ENCODE measurements around the gene GSN. TPM values are rescaled to one million over a fixed set of nuclear protein-coding genes. Genes with fewer than 3 reads are reported as not detected.

The GSN gene
- total and polyA plus RNA-seq, 2 of the 8 experiments (the other 6 are each of a cell fraction or from before 2014, with no cell fraction given) = 52.3 to 94.5 TPM

- Histone ChIP-seq H3K9me3 (ENCODE audit: insufficient read depth in 2 of 2, low read depth in 1 of 2, low read length in 1 of 2) (no peaks in the 10 kb centered on the region), H3K36me3 (ENCODE audit: control insufficient read depth in 2 of 4, insufficient read depth in 4 of 4, low read length in 3 of 4) (no peaks in the 10 kb centered on the region), H3K56ac (replicated peaks; ENCODE audit: insufficient read length, low read depth, low read length) (no peak overlapping the region), H2BK5ac (ENCODE audit: low read depth, low read length) (no peak overlapping the region), H2AK5ac (ENCODE audit: low read depth, low read length) (no peak overlapping the region), H3K27me3 (replicated peaks in 1 of 4; ENCODE audit: control insufficient read depth in 3 of 4, extremely low read depth in 1 of 4, insufficient read depth in 3 of 4, low read length in 3 of 4) (no peaks in the 10 kb centered on the region; a peak in 2 of 7 replicates), H4K5ac (ENCODE audit: insufficient read length, low read depth, low read length) (no peak overlapping the region), H3K4me2 (ENCODE audit: insufficient read depth in 1 of 2, low read depth in 2 of 2, low read length in 2 of 2) (no peak overlapping the region), H3K4me3 (ENCODE audit: extremely low read depth in 1 of 4, insufficient read depth in 2 of 4, low read depth in 3 of 4, low read length in 4 of 4) (no peak overlapping the region), H2BK120ac (replicated peaks; ENCODE audit: low read depth, low read length) (no peak overlapping the region), H3K79me2 (ENCODE audit: control insufficient read depth in 1 of 2, insufficient read depth in 2 of 2, low read length in 2 of 2) (no peaks in the 10 kb centered on the region), H3K27ac (ENCODE audit: low read depth, low read length) (no peak overlapping the region), H3K4me1 (replicated peaks in 1 of 4; ENCODE audit: control insufficient read depth in 3 of 4, insufficient read depth in 4 of 4, low read length in 3 of 4) (peaks cover 0 to 3% (median 0%) of the 10 kb centered on the region in 4 experiments; a peak in 2 of 7 replicates), H3K18ac (ENCODE audit: extremely low read depth, low read length) (no peak overlapping the region), H3K23ac (ENCODE audit: insufficient read length) (no peak overlapping the region), H2AFZ (ENCODE audit: low read length) (no peak overlapping the region), H3K9ac (replicated peaks in 1 of 4; ENCODE audit: extremely low read depth in 1 of 4, low read depth in 3 of 4, low read length in 3 of 4) (no peak overlapping the region), H4K91ac (replicated peaks; ENCODE audit: insufficient read length, low read length) (no peak overlapping the region), H4K20me1 (replicated peaks in 1 of 2; ENCODE audit: control insufficient read depth in 1 of 2, insufficient read depth in 2 of 2, low read length in 2 of 2) (no peaks in the 10 kb centered on the region), H2BK20ac (ENCODE audit: low read length) (no peak overlapping the region), H4K8ac (ENCODE audit: extremely low read depth, insufficient read depth, low read length) (no peak overlapping the region), H3K23me2 (ENCODE audit: low read depth, low read length) (no peaks in the 10 kb centered on the region), H3K79me1 (ENCODE audit: low read depth, low read length) (no peaks in the 10 kb centered on the region), H3K4ac (replicated peaks; ENCODE audit: insufficient read length, low read depth, low read length) (no peak overlapping the region), H2BK15ac (ENCODE audit: low read length) (no peak overlapping the region), H2BK12ac (ENCODE audit: low read depth, low read length) (no peak overlapping the region), H3K14ac (ENCODE audit: insufficient read length) (no peak overlapping the region)
- 87% methylated on average over 3 of the region's 3 CpGs; no CpG with 5 or more reads in 1 of the 2 experiments for WGBS, 2 experiments (ENCODE audit: extremely low coverage in 1 of 2, insufficient coverage in 1 of 2, insufficient read length in 1 of 2, insufficient replicate concordance in 2 of 2, low coverage in 1 of 2, low lambda C conversion rate in 2 of 2, missing lambda C conversion rate in 1 of 2)
- TF ChIP-seq SP1 (IDR thresholded peaks at IDR 0.05; ENCODE audit: low read depth, low read length) = no peak
- TF ChIP-seq CREB1 (IDR thresholded peaks at IDR 0.05) = no peak
- TF ChIP-seq MAFK (IDR thresholded peaks at IDR 0.05; ENCODE audit: low read depth, low read length) = no peak
- TF ChIP-seq BACH1 (IDR thresholded peaks at IDR 0.05; ENCODE audit: low read length) = no peak
- no peak for TF ChIP-seq JUND (IDR thresholded peaks at IDR 0.05; ENCODE audit: low read length)
- no peak for TF ChIP-seq POLR2AphosphoS5 (IDR thresholded peaks at IDR 0.05; ENCODE audit: low read depth, low read length)
- TF ChIP-seq NANOG (IDR thresholded peaks at IDR 0.05; ENCODE audit: insufficient read depth, low read depth, low read length, poor library complexity, severe bottlenecking) = no peak
- TF ChIP-seq EGR1 (IDR thresholded peaks at IDR 0.05; ENCODE audit: borderline replicate concordance, low read depth, low read length) = no peak
- TF ChIP-seq BCL11A (IDR thresholded peaks at IDR 0.05; ENCODE audit: low read depth in 2 of 2, low read length in 2 of 2) = no peak
- TF ChIP-seq CTCF (IDR thresholded peaks at IDR 0.05; ENCODE audit: control extremely low read depth in 1 of 3, insufficient read depth in 1 of 3, low read depth in 1 of 3, low read length in 3 of 3) = no peak
- no peak for TF ChIP-seq ATF2 (IDR thresholded peaks at IDR 0.05; ENCODE audit: low read length)
- ChIA-PET CTCF (ENCODE audit: partially characterized antibody) (interaction anchor here (1.7 to 2.3 kb wide), 2 partner anchors 41 to 82 kb away, joined by 4 to 6 read pairs; no protein-coding TSS in a partner anchor), POLR2A (ENCODE audit: partially characterized antibody) (no interaction called here)
- DNase-seq (ENCODE audit: low read depth in 1 of 2, low spot score in 2 of 2) = no peak
- FAIRE-seq = no peak
These were observed 30.0 kb upstream of the GSN start for GRCh38 chr9:121237916-121238315.

Measured in H1 (cell line).